ENCODE measurements around the gene DDIT4L.
"Not testable (repeated sequence)": the region's sequence is repeated elsewhere in the genome, so short reads cannot be mapped to it uniquely, and the experiment has no call there.

Gene DDIT4L

GRCh38 chr4:100169491-100170485 is 20.5 kb downstream of the DDIT4L start:
- DNase-seq (ENCODE audit: low read depth) = no peak
- H3K4me3 ChIP-seq (ENCODE audit: low read depth, low read length) = no peak overlapping the region

DNA sequence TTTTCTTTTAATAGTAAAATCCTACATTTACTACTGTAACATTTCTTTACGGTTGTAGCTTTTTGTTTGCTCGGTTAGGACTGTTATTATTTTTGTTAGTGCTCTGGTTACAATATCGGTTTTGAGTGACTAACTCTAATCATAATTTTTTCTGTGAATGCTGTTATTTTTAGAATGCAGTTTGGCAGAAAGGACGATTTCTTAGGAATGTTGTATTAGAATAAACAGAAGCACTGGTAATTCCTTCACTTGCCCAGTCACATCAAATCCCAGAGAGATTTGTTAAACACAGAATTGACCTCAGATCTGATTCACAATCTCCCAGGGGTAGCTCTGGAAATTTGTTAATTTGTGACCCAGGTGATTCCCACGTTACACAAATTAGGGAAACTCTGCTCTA is 21.7 kb downstream of the DDIT4L start:
- DNase-seq (ENCODE audit: low read depth) = no peak

GRCh38 chr4:100166297-100167039 is 23.8 kb downstream of the DDIT4L start:
- DNase-seq (ENCODE audit: low read depth) = no peak
- H3K4me3 ChIP-seq (ENCODE audit: low read depth, low read length) = no peak overlapping the region

More for the DNA sequence above, 21.7 kb downstream of the DDIT4L start:
- no peak overlapping the region for H3K4me3 ChIP-seq (ENCODE audit: low read depth, low read length)

GRCh38 chr4:100165809-100166208 is 24.5 kb downstream of the DDIT4L start:
- no peak overlapping the region for H3K4me3 ChIP-seq (ENCODE audit: low read depth, low read length)
- DNase-seq (ENCODE audit: low read depth) = no peak

DNA sequence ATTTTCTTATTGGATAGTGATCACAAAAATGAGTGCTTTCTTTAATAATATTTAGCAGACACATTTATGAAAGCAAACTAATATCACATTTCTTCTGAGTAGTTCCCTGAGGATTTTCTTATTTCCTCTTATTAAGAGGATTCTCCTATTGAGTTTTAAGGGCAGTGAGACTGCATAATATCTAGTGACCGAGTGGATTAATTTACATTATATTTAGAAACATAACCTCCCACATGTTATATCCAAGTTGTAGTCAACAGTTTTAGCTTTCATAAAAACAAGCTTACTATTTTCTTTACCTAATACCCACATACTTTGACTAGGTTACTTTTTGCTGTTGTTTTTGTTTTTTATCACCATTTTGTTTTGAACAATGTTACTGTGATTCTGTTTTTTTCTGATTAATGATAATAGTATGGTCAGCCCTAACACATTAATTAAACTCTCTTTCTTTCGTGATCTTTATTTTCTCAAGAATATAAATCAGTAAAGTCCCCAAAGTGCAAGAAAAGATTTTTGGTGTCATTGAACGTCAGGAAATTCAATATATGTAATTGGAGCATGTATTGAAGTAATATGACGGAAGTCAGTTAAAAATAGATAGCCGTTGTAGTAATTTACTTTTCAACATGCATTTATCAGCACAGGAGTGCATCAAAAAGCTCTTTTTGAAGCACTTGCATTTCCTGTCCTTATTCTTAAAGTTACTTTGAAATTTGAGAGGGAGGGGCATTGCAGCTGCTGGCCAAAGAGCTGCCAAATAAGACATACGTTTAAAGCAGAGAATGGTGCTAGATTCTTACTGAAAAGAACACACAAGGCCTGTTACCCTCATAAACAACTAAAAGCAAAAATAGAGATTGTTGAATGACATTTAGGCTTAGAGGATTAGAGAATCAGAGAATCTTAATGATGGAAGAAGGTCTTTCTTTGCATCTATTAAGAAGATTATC is 25.2 kb downstream of the DDIT4L start:
- no peak for DNase-seq (ENCODE audit: low read depth)
- no peak overlapping the region for H3K4me3 ChIP-seq (ENCODE audit: low read depth, low read length)

DNA sequence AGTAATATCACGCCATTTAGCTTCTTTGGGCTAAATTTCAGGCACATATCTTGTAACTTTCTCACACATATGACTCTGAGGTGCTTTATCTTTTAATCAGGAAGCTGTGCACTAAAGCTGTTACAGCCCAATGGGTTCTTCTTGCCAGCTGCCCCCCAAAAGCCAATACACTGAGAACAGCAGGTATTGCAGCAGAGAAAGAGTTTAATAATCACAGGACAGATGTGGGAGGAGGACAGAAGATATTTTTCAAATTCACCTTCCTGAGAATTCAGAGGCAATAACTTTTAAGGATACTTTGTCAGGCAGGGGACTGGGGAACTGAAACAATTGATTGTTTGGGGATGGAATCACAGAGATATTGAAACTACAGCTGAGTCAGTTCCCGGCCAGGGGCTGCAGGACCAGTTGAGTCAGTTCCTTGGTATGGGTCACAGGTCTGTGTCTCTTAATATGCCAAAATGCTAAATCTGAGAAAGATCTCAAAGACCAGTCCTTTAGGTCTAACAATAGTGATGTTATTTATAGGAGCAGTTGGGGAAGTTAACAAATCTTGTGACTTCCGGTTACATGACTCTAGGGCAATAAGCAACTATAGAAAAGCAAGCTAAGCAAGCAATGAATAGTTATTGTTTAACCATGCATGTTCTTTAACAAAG is 28.1 kb downstream of the DDIT4L start:
- DNase-seq (ENCODE audit: low read depth) = no peak
- H3K4me3 ChIP-seq (ENCODE audit: low read depth, low read length) = no peak overlapping the region

DNA sequence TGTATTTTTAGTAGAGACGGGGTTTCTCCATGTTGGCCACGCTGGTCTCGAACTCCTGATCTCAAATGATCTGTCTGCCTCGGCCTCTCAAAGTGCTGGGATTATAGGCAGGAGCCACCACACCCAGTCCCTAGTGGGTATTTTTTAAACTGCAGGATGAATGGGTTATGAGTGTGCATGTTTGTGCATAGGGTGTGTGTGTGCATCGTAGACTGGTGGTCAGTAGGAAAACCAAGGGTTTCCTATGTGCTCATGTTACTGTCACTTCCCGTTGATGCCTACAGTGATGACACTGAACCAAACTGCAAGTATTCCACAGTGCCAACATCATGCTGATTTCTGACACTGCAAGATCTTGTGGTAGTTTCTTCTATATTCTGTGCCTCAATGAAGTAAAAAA is 41.1 kb downstream of the DDIT4L start:
- DNase-seq (ENCODE audit: low read depth) = no peak
- no peak overlapping the region for H3K4me3 ChIP-seq (ENCODE audit: low read depth, low read length)

GRCh38 chr4:100147684-100148083 is 42.6 kb downstream of the DDIT4L start:
- H3K4me3 ChIP-seq (ENCODE audit: low read depth, low read length) = no peak overlapping the region
- no peak for DNase-seq (ENCODE audit: low read depth)

GRCh38 chr4:100147198-100147597 is 43.1 kb downstream of the DDIT4L start:
- DNase-seq (ENCODE audit: low read depth) = no peak
- no peak overlapping the region for H3K4me3 ChIP-seq (ENCODE audit: low read depth, low read length)

GRCh38 chr4:100146756-100147155 is 43.5 kb downstream of the DDIT4L start:
- no peak overlapping the region for H3K4me3 ChIP-seq (ENCODE audit: low read depth, low read length)
- peak; percentile 9 for DNase-seq (ENCODE audit: low read depth)

- H3K4me3 ChIP-seq (ENCODE audit: low read depth, low read length) = not testable (repeated sequence)
These were observed 52.9 kb downstream of the DDIT4L start for GRCh38 chr4:100137320-100137719.

More at GRCh38 chr4:100137320-100137719, 52.9 kb downstream of the DDIT4L start:
- DNase-seq (ENCODE audit: low read depth) = not testable (repeated sequence)
